ENCODE measurements around the gene PTGES3.
"Not testable (repeated sequence)": the region's sequence is repeated elsewhere in the genome, so short reads cannot be mapped to it uniquely, and the experiment has no call there.

PTGES3 gene

GRCh38 chr12:56670836-56671235, 17.2 kb downstream of the PTGES3 start:
- TF ChIP-seq CTCF (IDR thresholded peaks at IDR 0.05; ENCODE audit: control extremely low read depth, extremely low read depth, low read depth, missing control alignments): no peak
- POLR2A ChIA-PET: interaction anchor here (0.8 kb wide), 1 partner anchor 13 kb away, joined by 4 read pairs; no protein-coding TSS in a partner anchor
- DNase-seq (ENCODE audit: extremely low spot score): no peak
- CTCF ChIA-PET: interaction anchor here (0.8 to 3.3 kb wide), 5 partner anchors 8 to 150 kb away, joined by 3 to 13 read pairs (median 6); no protein-coding TSS in a partner anchor

GRCh38 chr12:56668197-56668457, 20.0 kb downstream of the PTGES3 start:
- DNase-seq (ENCODE audit: extremely low spot score): no peak
- ChIA-PET POLR2A (no interaction called here), CTCF (interaction anchor here (1.1 to 2.5 kb wide), 3 partner anchors 12 to 444 kb away, joined by 3 to 10 read pairs (median 3); no protein-coding TSS in a partner anchor)
- no peak for TF ChIP-seq CTCF (IDR thresholded peaks at IDR 0.05; ENCODE audit: control extremely low read depth, extremely low read depth, low read depth, missing control alignments)

- no peak for TF ChIP-seq CTCF (IDR thresholded peaks at IDR 0.05; ENCODE audit: control extremely low read depth, extremely low read depth, low read depth, missing control alignments)
- ChIA-PET CTCF (interaction anchor here (1.0 to 1.5 kb wide), 5 partner anchors 9 to 362 kb away, joined by 3 to 4 read pairs (median 3); partner anchors contain the start of gene CS), POLR2A (interaction anchor here (0.5 to 0.7 kb wide), 4 partner anchors 12 to 27 kb away, joined by 3 to 8 read pairs (median 4); no protein-coding TSS in a partner anchor)
- no peak for DNase-seq (ENCODE audit: extremely low spot score)
These were observed 26.0 kb downstream of the PTGES3 start for GRCh38 chr12:56661979-56662638.

DNA sequence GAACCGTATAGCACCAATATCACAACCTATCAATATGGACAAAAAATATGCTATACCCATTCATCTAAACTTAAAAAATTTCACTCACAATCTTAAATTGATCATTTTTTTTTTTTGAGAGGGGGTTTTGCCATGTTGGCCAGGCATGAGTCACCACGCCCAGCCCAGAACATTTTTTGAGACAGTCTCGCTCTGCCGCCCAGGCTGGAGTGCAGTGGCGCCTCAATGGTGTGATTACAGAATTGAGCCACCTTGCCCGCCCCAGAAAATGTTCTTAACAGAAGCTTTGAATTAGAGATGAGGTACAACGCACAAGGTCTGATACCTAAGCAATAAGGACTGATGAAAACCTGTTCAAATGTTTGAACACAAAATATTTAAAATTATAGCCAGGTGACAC, 26.5 kb downstream of the PTGES3 start:
- POLR2A ChIA-PET: interaction anchor here (0.5 kb wide), 1 partner anchor 25 kb away, joined by 3 read pairs; no protein-coding TSS in a partner anchor
- no peak for TF ChIP-seq CTCF (IDR thresholded peaks at IDR 0.05; ENCODE audit: control extremely low read depth, extremely low read depth, low read depth, missing control alignments)
- CTCF ChIA-PET: interaction anchor here (1.3 to 1.5 kb wide), 2 partner anchors 9 to 12 kb away, joined by 3 to 4 read pairs; no protein-coding TSS in a partner anchor
- DNase-seq (ENCODE audit: extremely low spot score): no peak

GRCh38 chr12:56658921-56659320, 29.2 kb downstream of the PTGES3 start:
- no peak for TF ChIP-seq CTCF (IDR thresholded peaks at IDR 0.05; ENCODE audit: control extremely low read depth, extremely low read depth, low read depth, missing control alignments)
- ChIA-PET POLR2A (interaction anchor here (1.1 to 1.3 kb wide), 5 partner anchors 15 to 51 kb away, joined by 3 to 4 read pairs (median 4); partner anchors contain the start of gene PTGES3), CTCF (interaction anchor here (0.9 to 3.1 kb wide), 5 partner anchors 11 to 96 kb away, joined by 3 to 13 read pairs (median 4); partner anchors contain the start of gene ATP5F1B)
- peak; percentile 37 for DNase-seq (ENCODE audit: extremely low spot score)

- ChIA-PET CTCF (interaction anchor here (0.9 to 3.1 kb wide), 4 partner anchors 12 to 25 kb away, joined by 3 to 10 read pairs (median 5); partner anchors contain the start of gene ATP5F1B), POLR2A (interaction anchor here (0.6 to 1.3 kb wide), 5 partner anchors 13 to 328 kb away, joined by 3 to 6 read pairs (median 4); partner anchors contain the start of gene PTGES3)
- peak; percentile 39 for DNase-seq (ENCODE audit: extremely low spot score)
- TF ChIP-seq CTCF (IDR thresholded peaks at IDR 0.05; ENCODE audit: control extremely low read depth, extremely low read depth, low read depth, missing control alignments): no peak
These were observed 30.4 kb downstream of the PTGES3 start for GRCh38 chr12:56657416-56658379.

DNA sequence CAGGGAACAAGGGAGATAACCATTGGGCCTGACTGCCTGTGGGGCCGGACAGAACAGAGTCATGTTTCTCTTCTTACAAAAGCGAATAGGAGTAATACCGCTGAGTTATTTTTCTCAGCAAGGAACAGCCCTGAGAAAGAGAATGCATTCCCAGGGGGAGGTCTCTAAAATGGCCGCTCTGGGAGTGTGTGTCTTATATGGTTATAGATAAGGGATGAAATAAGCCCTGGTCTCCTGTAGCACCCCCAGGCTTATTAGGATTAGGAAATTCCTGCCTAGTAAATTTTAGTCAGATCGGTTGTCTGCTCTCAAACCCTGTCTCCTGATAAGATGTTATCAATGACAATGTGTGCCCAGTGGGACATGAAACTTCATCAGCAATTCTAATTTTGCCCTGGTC, 34.3 kb downstream of the PTGES3 start:
- CTCF ChIA-PET; DNase-seq (ENCODE audit: extremely low spot score); POLR2A ChIA-PET: not testable (repeated sequence)

- ChIA-PET CTCF (interaction anchor here (5.8 kb wide), 1 partner anchor 11 kb away, joined by 49 read pairs; no protein-coding TSS in a partner anchor), POLR2A (interaction anchor here (0.6 kb wide), 1 partner anchor 70 kb away, joined by 11 read pairs; no protein-coding TSS in a partner anchor)
- not testable (repeated sequence) for DNase-seq (ENCODE audit: extremely low spot score)
These were observed 40.1 kb downstream of the PTGES3 start for GRCh38 chr12:56648023-56648422.
